ENCODE data around the gene TCTN2. TPM values are rescaled to one million over a fixed set of nuclear protein-coding genes. Genes with fewer than 3 reads are reported as not detected.

The TCTN2 gene
- total and polyA plus RNA-seq, 9 of the 15 experiments (the other 6 are each of a cell fraction or from before 2014, with no cell fraction given) = 0.58 to 5.5 (median 3.6) TPM

- TF ChIP-seq SMAD4 (CRISPR knock-in tag; conservative IDR thresholded peaks at IDR 0.05) (no peak), KLF16 (IDR thresholded peaks at IDR 0.05) (no peak), CTBP1 (IDR thresholded peaks at IDR 0.05; ENCODE audit: borderline replicate concordance) (no peak), FIP1L1 (IDR thresholded peaks at IDR 0.05; ENCODE audit: low read depth, low read length, poor library complexity, severe bottlenecking) (no peak), SP1 (CRISPR knock-in tag; IDR thresholded peaks at IDR 0.05) (peak; percentile 58), CHD1 (IDR thresholded peaks at IDR 0.05; ENCODE audit: low read length) (no peak), RFX1 (IDR thresholded peaks at IDR 0.05) (peak; percentile 96), GTF2F1 (IDR thresholded peaks at IDR 0.05; ENCODE audit: low read depth, low read length) (no peak), ZEB2 (IDR thresholded peaks at IDR 0.05) (no peak), ZNF24 (IDR thresholded peaks at IDR 0.05) (peak; percentile 21; the same call in 1 of the 2 replicates), MAFG (tag; conservative IDR thresholded peaks at IDR 0.05) (no peak), ZNF217 (CRISPR knock-in tag; IDR thresholded peaks at IDR 0.05) (no peak), BRCA1 (IDR thresholded peaks at IDR 0.05) (no peak), BRCA1 (CRISPR knock-in tag; IDR thresholded peaks at IDR 0.05) (no peak), ZKSCAN8 (CRISPR knock-in tag; IDR thresholded peaks at IDR 0.05) (no peak), DIDO1 (tag; IDR thresholded peaks at IDR 0.05; ENCODE audit: low read depth) (peak; percentile 51; the same call in 1 of the 2 replicates), KAT8 (IDR thresholded peaks at IDR 0.05; ENCODE audit: low read depth) (no peak), L3MBTL2 (IDR thresholded peaks at IDR 0.05) (peak; percentile 70; the same call in 1 of the 2 replicates), RBM22 (IDR thresholded peaks at IDR 0.05; ENCODE audit: low read depth, low read length, poor library complexity, severe bottlenecking) (peak; percentile 92), ZNF695 (CRISPR knock-in tag; IDR thresholded peaks at IDR 0.05) (no peak), KHSRP (IDR thresholded peaks at IDR 0.05) (no peak), ADNP (tag; IDR thresholded peaks at IDR 0.05) (no peak), HMGXB4 (CRISPR knock-in tag; IDR thresholded peaks at IDR 0.05) (no peak), HNRNPH1 (optimal IDR thresholded peaks at IDR 0.05; ENCODE audit: low read depth, low read length) (no peak), ZNF707 (CRISPR knock-in tag; conservative IDR thresholded peaks at IDR 0.05) (no peak), E2F6 (IDR thresholded peaks at IDR 0.05; ENCODE audit: borderline replicate concordance in 1 of 2, extremely low read depth in 1 of 2, insufficient read depth in 1 of 2, insufficient read length in 1 of 2, low read depth in 1 of 2, low read length in 1 of 2, poor library complexity in 1 of 2, severe bottlenecking in 1 of 2) (peak in 1 of 2 experiments; percentile 54)
- TF ChIP-seq, protein P1, sequence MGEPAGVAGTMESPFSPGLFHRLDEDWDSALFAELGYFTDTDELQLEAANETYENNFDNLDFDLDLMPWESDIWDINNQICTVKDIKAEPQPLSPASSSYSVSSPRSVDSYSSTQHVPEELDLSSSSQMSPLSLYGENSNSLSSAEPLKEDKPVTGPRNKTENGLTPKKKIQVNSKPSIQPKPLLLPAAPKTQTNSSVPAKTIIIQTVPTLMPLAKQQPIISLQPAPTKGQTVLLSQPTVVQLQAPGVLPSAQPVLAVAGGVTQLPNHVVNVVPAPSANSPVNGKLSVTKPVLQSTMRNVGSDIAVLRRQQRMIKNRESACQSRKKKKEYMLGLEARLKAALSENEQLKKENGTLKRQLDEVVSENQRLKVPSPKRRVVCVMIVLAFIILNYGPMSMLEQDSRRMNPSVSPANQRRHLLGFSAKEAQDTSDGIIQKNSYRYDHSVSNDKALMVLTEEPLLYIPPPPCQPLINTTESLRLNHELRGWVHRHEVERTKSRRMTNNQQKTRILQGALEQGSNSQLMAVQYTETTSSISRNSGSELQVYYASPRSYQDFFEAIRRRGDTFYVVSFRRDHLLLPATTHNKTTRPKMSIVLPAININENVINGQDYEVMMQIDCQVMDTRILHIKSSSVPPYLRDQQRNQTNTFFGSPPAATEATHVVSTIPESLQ (CRISPR knock-in tag; IDR thresholded peaks at IDR 0.05) = no peak
Measured at GRCh38 chr12:123670882-123671728, at the start of gene TCTN2 (continued).

All from K562 (cell line).